B cell (primary cell): ENCODE measurements around the gene WDR1.

ENCODE experiments used
- CTCF ChIP-seq: fragments of 200-600 bp; IDR thresholded peaks from one replicate; pipeline ENCODE4 v1.8.0; 2022; ENCODE audit warnings: antibody characterized with exemption, mild to moderate bottlenecking
- EZH2 ChIP-seq: IDR thresholded peaks from 2 replicates; pipeline ENCODE4 v1.6.1; 2012; ENCODE audit warnings: borderline replicate concordance, low read depth, mild to moderate bottlenecking, moderate library complexity, low read length; ENCODE audit not compliant: insufficient read depth, poor library complexity, severe bottlenecking

GRCh38 chr4:10050261-10050661 is 66.3 kb downstream of the WDR1 start:
- TF ChIP-seq CTCF: no peak
- no peak for TF ChIP-seq EZH2
